GM23248 (cell line): ENCODE measurements around the gene EXOSC10.

ENCODE experiments used
- EZH2 ChIP-seq: fragments of 200-600 bp; sonication (generic); IDR thresholded peaks from 2 replicates; pipeline ENCODE4 v1.6.1; 2018; ENCODE audit warnings: antibody characterized with exemption, mild to moderate bottlenecking; ENCODE audit not compliant: insufficient read depth, poor library complexity, severe bottlenecking
- EZH2phosphoT487 ChIP-seq: fragments of 200-600 bp; sonication (generic); IDR thresholded peaks from 2 replicates; pipeline ENCODE4 v1.6.1; 2018; ENCODE audit warnings: antibody characterized with exemption, moderate library complexity, mild to moderate bottlenecking, low read depth; ENCODE audit not compliant: insufficient read depth

- TF ChIP-seq EZH2 (no peak), EZH2phosphoT487 (no peak)
These were observed 58.6 kb downstream of the EXOSC10 start for GRCh38 chr1:11041048-11041447.
